NCI-H774 (cell line): ENCODE data around the gene TPMT.
"Not testable (repeated sequence)": the region's sequence is repeated elsewhere in the genome, so short reads cannot be mapped to it uniquely, and the experiment has no call there.

Experiments
- DNase-seq: peaks from one replicate; lab custom pipeline; 2025; lab: John Stamatoyannopoulos, UW

The TPMT gene

DNA sequence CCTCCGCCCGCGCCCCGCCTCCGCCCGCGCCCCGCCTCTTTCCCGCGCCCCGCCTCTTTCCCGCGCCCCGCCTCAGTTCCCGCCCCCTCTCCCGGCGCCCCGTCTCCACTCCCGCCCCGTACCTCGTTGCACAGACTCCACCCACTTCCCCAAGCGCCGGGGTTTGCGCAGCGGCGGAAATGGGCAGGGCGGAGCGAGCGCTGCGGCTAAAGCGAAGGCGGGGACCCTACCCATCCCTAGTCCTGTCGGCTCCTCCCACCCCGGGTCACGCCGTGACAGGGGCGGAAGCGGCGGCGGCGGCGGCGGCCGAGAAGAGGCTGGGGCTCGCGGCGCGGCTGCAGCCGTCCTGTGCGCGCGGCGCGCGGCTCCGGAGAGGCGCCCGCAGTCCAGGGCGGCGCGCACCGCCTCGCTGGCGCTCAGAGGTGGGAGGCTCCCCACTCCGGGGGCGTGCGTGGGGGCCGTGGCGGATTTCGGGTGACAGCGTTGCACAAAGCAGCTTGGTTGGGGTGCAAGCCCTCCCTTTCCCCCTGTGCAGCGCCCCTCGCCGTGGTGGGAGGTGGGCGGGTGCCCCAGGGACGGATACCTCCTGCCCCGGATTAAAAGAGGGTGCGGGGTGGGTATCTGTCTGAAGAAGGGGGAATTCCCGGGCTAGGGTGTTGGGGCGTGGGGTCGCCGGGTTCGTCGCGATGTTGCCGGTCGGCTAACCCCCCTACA is 430 bp upstream of the TPMT start, which contains the start of gene KDM1B:
Gene KDM1B (plus strand): TSS at position 273 of the 714 bp plus-strand sequence. CDS start 4,474 bp downstream, outside the sequence.
- DNase-seq = peak; percentile 96

DNA sequence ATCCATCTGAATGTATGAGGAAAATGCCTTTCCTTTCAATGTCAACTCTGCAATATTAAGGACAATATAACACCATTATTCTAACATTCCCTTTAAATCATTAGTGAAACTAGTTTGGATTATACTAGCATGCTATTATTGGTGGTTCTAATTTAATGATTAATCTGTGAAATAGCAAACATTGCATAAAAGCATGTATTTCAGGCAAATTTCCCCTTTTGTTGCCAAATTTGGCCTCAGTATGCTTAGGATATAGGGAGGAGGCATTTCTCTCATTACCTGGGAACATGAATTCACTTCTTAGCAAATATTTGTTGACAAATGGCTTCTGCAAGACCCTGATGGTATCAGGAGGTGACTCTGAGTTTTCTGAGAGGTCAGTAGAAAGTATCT is 1.6 kb downstream of the TPMT start:
- DNase-seq = no peak

- DNase-seq = no peak
Observed at GRCh38 chr6:18151801-18152200, 3.1 kb downstream of the TPMT start.

DNA sequence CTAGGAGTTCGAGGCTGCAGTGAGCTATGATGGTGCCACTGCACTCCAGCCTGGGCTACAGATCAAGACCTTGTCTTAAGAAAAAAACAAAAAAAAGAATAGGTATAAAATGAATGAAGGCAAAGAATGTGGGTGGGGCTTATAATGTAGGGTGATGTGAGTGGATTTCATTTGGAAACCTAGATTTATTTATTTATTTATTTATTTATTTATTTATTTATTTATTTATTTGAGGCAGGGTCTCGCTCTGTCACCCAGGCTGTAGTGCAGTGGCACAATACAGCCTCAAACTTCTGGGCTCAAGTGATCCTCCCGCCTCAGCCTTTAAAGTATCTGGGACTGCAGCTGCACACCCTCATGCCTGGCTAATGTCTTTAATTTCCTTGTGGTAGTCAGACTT is 3.5 kb downstream of the TPMT start:
- DNase-seq = not testable (repeated sequence)

DNA sequence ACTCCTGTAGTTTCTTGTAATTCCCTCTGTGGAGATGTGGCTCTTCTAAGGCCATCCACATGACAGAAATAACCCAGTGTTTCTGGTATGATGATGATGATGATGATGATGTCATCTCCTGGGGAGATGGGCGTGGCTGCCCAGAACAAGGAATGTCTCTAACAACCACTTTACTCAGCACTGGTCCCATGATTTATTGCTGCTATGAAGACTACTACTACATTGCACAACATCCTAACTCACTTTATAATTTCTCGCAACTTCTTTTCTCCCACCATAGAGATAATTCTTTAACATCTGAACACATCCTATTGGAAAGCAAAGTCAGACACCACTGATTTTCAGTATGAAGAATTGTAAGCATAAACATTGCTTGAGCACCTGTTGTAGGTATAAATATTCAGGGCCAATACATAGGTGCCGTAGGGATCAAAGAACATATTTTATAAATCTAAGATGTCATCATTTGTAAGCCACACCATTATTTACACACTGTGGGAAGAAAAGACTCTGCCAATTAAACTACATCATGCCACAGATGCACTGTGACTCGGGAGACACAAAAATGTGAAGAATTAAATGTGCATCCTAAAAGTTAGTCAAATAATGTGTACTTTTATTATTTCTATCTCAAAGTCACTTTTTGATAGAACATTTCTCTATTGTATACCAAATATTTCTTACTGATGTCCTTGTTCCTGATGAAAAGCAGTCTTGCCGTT is 6.4 kb downstream of the TPMT start:
- no peak for DNase-seq

- no peak for DNase-seq
Observed at GRCh38 chr6:18147616-18148015, 7.3 kb downstream of the TPMT start.

- DNase-seq = no peak
Observed at GRCh38 chr6:18147160-18147559, 7.7 kb downstream of the TPMT start.

GRCh38 chr6:18142591-18142861 is 12.4 kb downstream of the TPMT start:
- DNase-seq = no peak

GRCh38 chr6:18141805-18142590 is 12.9 kb downstream of the TPMT start:
- DNase-seq = peak; percentile 83

DNA sequence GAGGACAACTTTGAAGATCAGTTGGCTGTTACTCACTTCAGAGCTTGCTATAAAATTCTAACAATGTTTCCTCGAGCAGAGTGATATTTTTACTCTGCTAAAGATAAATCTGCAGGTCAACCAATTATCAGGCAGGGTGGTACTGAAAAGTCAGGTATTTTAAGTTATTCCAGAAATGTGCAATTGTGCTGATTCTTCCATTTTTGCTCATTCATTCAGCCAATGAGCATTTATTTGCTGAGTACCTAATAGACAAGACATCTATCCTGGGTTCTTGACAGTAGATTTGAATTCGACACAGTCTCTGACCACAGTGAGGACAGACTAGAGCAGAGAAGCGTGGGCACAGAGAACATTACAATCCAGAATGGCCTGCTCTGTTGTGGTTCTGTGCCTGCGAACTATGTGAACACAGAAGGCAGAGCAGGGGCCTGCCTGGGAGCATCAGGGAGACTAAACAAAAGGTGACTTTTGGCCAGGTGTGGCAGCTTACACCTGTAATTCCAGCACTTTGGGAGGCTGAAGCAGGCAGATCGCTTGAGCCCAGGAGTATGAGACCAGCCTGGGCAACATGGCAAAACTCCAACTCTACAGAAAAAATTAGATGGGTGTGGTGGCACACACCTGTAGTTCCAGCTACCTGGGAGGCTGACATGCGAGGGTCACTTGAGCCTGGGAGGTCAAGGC is 14.8 kb downstream of the TPMT start:
- DNase-seq = no peak

GRCh38 chr6:18138906-18139305 is 16.0 kb downstream of the TPMT start:
- no peak for DNase-seq

DNA sequence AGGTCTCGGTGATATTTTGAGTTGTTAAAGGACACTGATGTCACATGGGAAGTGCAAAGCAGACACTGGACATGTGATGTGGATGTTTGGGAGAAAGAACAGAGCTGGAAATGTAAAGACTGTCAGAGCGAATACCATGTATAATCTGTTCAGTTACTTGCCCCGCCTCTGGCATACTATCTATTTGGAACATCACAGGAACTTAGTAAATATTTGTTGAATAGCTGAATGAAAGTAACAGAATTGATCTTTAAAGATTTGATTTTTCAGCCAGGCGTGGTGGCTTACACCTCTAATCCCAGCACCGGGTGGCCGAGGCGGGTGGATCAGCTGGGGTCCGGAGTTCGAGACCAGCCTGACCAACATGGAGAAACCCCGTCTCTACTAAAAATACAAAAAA is 18.6 kb downstream of the TPMT start:
- no peak for DNase-seq

GRCh38 chr6:18135171-18135570 is 19.7 kb downstream of the TPMT start:
- no peak for DNase-seq

- no peak for DNase-seq
Observed at GRCh38 chr6:18132346-18132745, 22.5 kb downstream of the TPMT start.

DNA sequence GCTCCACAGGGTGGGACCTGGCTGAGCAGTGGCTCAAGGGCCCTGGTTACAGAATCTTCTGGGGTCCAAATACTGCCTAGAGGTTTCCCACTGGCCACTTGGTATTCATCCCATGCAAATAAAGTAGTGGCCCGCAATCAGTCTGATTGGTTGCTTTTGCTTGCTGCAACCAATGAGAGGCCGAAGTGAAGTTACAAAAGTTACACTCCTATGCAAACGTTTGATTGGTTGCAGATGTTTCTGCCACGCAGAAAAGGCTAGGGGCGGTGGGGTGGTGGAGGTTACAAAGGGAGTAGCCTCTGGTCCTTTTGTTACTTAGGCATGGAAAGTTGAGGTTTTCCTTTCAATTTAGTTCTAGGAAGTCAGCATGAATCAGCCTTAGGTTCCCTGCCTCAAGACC is 28.8 kb downstream of the TPMT start:
- no peak for DNase-seq

DNA sequence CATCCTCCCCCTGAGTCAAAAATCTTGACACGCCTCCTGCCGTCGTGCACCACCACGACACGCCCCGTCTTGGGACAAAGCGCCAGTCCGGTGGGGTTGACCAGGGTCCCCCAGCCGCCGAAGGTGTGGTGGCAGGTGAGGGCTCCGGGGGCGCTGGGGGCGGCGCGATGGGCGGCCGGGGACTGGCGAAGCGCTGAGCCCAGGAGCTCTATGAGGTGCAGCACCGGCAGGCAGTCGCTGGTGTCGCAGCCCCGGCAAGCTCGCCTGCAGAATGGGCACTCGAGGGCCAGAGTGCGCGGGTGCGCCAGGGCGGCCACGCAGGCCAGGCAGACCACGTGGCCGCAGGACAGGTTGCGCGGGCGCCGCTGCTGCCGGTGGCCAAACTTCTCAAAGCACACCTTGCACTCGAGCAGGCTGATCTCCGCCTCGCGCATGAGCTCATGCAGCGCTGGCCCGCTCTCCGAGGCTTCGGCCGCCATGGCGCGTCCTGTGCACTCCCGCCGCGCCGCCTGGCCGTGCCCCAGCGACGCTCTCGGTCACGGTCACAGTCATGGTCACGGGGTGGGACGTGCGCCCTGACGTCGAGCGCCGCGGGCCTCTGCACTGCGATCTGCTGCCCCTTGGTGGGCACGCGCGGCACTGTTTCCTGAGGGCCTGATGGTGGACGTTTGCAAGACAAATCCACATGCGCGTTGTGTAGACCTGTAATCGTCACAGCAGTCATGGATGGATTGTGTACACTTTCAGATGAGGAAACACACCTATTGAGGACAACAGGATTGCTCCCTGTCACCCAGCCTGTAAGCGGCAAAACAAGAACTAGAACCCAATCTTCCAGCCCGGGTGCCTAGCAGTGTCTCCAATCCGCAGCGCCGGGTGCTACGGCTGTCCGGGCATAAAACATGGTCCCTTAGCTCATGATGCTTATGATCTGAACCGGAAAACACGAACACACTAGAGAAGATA is 32.5 kb downstream of the TPMT start, which contains the start of gene NHLRC1:
Gene NHLRC1 (minus strand): TSS at position 550 of the 966 bp plus-strand sequence. CDS start 71 bp downstream, at position 479.
- DNase-seq = peak; percentile 87

- DNase-seq = no peak
Observed at GRCh38 chr6:18121580-18122127, 33.2 kb downstream of the TPMT start.

DNA sequence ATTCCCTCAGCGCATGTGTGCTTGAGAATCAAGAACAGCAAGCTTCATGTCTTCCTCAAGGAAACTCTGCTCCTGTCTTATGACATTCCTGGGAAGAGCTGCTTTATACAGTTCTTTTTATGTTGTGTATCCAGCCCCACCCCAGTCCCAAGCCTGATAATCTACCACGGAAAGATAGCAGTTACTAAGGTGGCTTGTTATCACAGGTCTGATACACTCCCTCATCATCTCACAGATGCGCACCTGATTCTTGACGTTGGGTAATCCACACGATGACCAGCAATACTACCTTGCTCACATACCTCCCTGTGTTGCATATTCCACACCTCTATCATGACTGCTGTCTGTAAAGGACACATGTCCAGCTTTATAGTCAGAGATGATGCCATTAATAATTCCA is 35.6 kb downstream of the TPMT start:
- DNase-seq = no peak

DNA sequence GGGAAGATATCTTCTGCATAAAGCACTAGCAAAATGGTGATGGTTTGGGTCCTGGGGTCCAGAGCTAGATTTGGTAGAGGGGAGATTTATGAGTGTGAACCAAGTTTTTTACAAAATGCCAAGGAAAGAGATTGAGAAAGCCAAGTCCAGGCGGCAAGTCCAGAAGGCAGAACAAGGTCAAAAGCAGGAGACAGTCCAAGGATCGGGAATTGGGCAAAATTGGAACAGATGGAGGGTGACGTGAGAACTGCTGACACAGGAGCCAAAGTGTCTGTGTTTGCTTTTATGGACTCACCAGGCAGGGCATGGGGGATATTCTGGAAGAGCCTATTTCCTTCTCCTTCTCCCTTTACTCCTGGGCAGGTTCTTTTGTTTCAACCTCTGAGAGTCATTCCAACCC is 36.5 kb downstream of the TPMT start:
- DNase-seq = no peak

- DNase-seq = no peak
Observed at GRCh38 chr6:18117136-18117535, 37.7 kb downstream of the TPMT start.

- DNase-seq = no peak
Observed at GRCh38 chr6:18115356-18115755, 39.5 kb downstream of the TPMT start.
